ENCODE measurements around the gene PARP8. TPM values are rescaled to one million over a fixed set of nuclear protein-coding genes. Genes with fewer than 3 reads are reported as not detected.
A peak's percentile ranks its signal among the peaks of the same experiment; 100 is the strongest.
"Not testable (repeated sequence)": the region's sequence is repeated elsewhere in the genome, so short reads cannot be mapped to it uniquely, and the experiment has no call there.

Gene PARP8
- total RNA-seq, 1 experiment from 2014 or later: 1.9 TPM

DNA sequence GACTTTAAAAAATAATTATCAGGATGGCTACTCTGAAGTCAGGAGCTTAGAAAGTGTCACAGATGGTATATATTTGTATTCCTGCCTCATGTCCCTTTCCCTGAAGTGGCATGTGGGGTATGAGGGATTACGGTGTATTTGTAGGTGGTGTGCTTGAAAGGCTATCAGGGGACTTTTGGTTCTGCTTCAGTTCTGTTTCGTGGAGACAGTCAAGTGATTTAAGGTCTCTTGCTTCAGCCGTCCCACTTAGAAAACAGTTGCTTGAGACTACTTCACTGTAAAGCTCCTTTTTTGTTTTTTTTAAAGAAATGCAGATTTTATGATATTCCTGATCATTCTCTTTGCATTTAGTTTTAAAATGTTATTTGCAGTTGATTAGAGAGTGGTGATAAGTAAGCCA, 18.3 kb downstream of the PARP8 start:
- no peak for DNase-seq (ENCODE audit: low read depth)

DNA sequence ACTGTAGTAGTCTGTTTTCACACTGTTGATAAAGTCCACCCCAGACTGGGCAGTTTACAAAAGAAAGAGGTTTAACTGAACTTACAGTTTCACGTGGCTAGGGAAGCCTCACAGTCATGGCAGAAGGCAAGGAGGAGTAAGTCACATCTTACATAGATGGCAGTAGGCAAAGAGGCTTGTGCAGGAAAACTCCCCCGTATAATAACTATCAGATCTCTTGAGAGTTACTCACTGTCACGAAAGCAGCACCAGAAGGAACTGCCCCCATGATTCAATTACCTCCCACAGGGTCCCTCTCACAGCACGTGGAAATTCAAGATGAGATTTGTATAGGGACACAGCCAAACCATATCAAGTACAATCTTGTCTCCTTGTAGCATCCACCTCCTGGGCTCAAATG, 21.1 kb downstream of the PARP8 start:
- no peak for DNase-seq (ENCODE audit: low read depth)

DNA sequence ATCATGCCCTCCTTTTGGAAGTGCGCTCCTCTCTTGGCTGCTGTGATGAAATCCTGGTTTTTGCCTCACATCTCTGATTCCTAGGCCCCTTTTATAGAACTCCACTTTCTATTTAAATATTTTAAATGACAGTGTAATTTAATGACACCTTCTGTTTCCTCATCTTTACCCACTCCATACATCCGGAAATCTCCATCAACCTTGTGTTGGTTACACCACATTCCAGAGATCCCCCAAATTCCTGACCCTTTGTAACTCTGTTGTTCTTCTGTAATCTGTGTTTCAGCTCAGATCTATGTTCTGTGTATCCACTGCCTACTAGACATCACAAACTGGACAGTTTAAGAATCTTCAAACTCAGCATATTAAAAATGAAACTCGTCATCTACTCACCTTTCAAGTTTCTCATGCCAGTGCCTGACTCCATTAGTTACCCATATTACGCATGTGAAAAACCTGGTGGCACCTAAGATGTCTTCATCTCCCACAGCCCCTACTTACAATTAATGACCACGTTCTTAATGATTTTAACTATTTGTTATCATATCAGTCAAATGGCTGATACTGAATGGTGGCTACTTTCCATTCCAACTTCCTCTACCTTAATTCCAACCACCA, 25.1 kb downstream of the PARP8 start:
- DNase-seq (ENCODE audit: low read depth): no peak

- DNase-seq (ENCODE audit: low read depth): no peak
Observed at GRCh38 chr5:50694027-50694590, 27.7 kb downstream of the PARP8 start.

- DNase-seq (ENCODE audit: low read depth): not testable (repeated sequence)
Observed at GRCh38 chr5:50694626-50695025, 28.2 kb downstream of the PARP8 start.

- no peak for DNase-seq (ENCODE audit: low read depth)
Observed at GRCh38 chr5:50697739-50698138, 31.3 kb downstream of the PARP8 start.

GRCh38 chr5:50699737-50700136, 33.3 kb downstream of the PARP8 start:
- DNase-seq (ENCODE audit: low read depth): peak; percentile 9

GRCh38 chr5:50700706-50701105, 34.3 kb downstream of the PARP8 start:
- no peak for DNase-seq (ENCODE audit: low read depth)

GRCh38 chr5:50702615-50703366, 36.4 kb downstream of the PARP8 start:
- no peak for DNase-seq (ENCODE audit: low read depth)

DNA sequence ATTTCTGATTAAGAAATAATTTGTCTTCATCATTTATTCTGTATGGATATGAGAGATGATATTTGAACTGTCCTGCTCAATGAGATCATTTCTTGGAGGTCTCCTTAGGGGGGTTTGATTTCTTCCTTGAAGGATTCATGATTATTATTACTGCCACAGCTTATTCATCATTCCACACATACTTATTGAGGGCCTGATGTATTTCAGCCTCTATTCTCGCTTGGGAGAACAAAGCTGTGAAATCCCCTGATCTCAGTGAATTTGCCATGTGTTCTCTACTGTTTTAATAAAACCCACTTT, 36.9 kb downstream of the PARP8 start:
- DNase-seq (ENCODE audit: low read depth): no peak

GRCh38 chr5:50704730-50705129, 38.3 kb downstream of the PARP8 start:
- DNase-seq (ENCODE audit: low read depth): no peak

DNA sequence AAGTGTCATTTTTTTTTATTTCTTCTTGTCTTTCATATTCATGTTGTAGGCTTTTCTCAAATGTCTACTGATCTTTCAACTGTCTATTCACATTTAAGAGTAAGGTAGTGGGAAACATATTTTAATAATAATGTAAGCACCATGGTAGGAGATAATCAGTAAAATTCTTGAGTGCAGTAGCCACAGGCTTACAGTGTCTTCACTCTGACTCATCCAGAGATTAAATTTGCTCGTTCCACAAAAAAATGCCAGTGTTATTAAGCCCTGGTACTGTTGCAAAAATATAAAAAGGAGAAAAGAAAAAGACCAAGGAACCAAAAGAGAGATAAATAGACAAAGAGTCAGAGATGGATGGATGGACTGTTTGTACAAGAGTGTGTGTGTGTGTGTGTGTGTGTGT, 43.0 kb downstream of the PARP8 start:
- no peak for DNase-seq (ENCODE audit: low read depth)

DNA sequence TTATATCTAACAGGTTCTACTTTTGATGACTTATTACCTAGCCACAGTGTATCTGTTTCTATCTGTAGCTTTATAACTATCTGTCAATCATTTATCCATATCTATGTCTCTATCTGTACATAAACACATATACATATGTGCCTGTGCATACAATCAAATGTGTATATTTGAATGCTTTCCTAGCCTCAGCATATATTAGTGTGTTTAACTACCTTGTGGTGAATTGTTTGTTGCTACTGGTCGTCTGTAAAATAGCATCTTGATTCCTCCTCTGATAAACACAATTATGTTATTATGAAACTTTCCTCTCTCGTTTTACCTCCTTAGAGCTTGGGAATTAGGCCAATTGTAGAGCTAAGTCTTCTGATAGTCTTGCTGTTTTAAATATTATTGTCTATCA, 44.4 kb downstream of the PARP8 start:
- no peak for DNase-seq (ENCODE audit: low read depth)

DNA sequence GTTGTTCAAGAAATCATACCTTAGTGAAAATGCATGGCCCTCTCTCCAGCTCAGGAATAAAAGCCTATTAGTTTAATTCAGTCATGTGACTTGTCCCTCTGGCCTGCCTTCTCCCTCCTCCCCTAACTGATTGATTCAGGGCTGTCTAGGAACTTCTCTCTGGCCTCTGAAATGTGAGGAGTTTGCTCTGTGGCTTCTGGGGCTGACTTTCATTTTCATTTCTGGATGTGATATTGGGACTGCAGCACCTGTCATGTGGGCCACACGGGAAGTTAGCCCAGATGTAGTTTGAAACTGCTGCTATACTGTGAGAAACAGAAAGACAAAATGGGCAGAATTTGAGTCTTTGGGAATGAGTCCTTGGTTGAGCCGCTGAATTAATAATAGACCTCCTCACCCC, 44.8 kb downstream of the PARP8 start:
- peak; percentile 52 for DNase-seq (ENCODE audit: low read depth)

DNA sequence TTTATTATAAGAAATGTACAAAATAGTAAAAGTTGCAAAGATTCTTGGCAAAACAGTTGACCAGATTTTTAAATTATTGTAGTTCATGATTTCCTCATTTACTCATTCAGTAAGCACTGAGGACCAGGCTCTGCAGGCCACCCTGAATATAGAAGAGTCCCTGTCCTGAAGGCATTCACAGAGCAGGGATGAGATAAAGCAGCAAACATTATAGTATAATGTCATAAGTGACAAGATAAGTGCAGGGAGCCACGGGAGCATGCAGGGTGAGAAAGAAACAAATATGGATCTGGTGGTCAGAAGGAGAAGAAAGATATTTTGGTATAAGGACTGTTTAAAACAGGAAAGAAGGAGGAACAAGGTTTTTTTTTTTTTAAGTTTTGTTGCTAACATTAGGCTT, 46.0 kb downstream of the PARP8 start:
- no peak for DNase-seq (ENCODE audit: low read depth)

GRCh38 chr5:50715001-50715400, 48.6 kb downstream of the PARP8 start:
- no peak for DNase-seq (ENCODE audit: low read depth)

- no peak for DNase-seq (ENCODE audit: low read depth)
Observed at GRCh38 chr5:50716134-50716533, 49.7 kb downstream of the PARP8 start.

GRCh38 chr5:50717651-50718050, 51.2 kb downstream of the PARP8 start:
- no peak for DNase-seq (ENCODE audit: low read depth)

DNA sequence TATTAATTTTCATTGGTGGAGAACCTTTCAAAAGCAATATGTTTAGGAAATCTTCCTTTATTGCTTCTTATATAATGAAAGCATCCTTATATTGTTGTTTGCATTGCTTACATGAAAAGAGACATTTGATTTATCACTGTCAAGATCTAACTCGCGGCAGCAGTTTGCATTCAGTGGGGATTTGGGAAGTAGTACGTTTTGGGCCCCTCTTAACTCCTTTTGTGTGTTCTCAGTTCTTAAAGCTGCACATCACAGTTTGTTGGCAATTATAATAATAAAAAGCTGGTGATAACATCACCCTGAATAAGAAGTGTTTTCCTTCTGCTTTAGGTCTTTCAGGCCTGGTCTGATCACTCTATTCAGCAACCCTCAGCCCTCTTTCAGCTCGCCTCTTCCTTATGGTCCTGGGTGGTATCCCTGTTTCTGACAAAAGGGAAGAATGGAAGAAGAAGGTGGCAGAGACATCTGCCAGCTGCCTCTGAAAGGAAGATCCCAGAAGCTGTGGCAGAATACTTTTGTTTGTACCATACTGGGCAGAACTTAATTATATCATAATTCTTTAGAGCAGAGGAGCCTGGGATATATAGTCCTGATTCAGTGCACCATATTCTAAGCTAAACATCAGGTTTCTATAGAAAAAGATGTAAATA, 53.7 kb downstream of the PARP8 start:
- DNase-seq (ENCODE audit: low read depth): no peak

- DNase-seq (ENCODE audit: low read depth): no peak
Observed at GRCh38 chr5:50722223-50722622, 55.8 kb downstream of the PARP8 start.

GRCh38 chr5:50724262-50724661, 57.8 kb downstream of the PARP8 start:
- DNase-seq (ENCODE audit: low read depth): no peak

DNA sequence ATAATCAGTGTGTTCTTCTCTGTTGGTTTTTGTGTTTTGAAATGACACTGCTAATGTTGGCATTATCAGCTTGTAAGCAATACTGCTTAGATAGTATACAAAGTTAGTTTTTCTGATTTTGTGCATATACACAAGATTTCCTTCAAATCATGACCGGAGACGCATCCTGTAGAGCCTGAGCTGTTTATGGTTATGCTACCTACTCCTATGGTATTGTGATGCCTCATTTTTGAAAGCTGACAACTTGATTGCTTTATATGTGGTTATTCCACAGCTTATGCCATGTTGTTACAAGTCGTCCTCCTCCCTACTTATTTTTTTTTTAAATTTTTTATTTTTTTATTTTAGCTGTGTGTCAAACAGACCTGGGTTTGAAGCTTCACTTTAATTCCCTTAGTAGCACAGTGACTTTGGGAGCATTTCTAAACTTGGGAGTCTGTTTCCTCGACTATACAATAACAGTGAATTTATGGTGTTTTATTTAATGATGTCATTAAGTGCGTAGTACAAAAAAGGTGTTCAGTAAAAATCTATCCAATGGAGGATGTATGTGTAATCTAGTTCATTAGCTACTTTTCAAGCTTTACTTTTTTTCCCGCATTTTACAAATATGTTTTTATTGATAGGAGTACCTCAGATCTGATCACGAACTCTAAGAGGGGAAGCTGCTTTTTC, 59.5 kb downstream of the PARP8 start:
- DNase-seq (ENCODE audit: low read depth): no peak

Data from M059J (cell line).